Upper lobe of right lung (tissue), 1 donor: Measurements from ENCODE around the gene MRPS30. TPM values are rescaled to one million over a fixed set of nuclear protein-coding genes. Genes with fewer than 3 reads are reported as not detected.

Source experiments
- ATAC-seq: fragments of 200-7000 bp; cut with Tn5 transposase; one replicate; pipeline ENCODE4 v1.9.1; 2020; ENCODE audit warnings: mild to moderate bottlenecking, moderate library complexity
- DNase-seq: peaks from one replicate; pipeline ENCODE4 v3.0.0-alpha.2; 2020
- H3K27ac ChIP-seq: fragments of 200-600 bp; one replicate; pipeline ENCODE4 v1.8.0; 2022
- H3K27me3 ChIP-seq: fragments of 200-600 bp; one replicate; pipeline ENCODE4 v1.8.0; 2022; ENCODE audit warnings: mild to moderate bottlenecking
- H3K36me3 ChIP-seq: fragments of 200-600 bp; one replicate; pipeline ENCODE4 v1.8.0; 2022
- H3K4me1 ChIP-seq: fragments of 200-600 bp; one replicate; pipeline ENCODE4 v1.8.0; 2022
- H3K4me3 ChIP-seq: fragments of 200-600 bp; one replicate; pipeline ENCODE4 v1.8.0; 2022; ENCODE audit warnings: mild to moderate bottlenecking
- H3K9me3 ChIP-seq: fragments of 200-600 bp; one replicate; pipeline ENCODE4 v1.8.0; 2022
- intact Hi-C: fragments of 100-400 bp; cut with DNase I; formaldehyde crosslinking; loops from one replicate; pipeline ENCODE4 v1.11.0; 2022
- total RNA-seq: library from RNA; stranded (reverse); fragmentation: NEBNext Ultra II Directional; extraction: Animal tissue kit (Norgen Biotek cat#: 25700); gene quantifications from one replicate; pipeline ENCODE4 v1.2.1, GENCODE V29; 2021
- TF ChIP-seq, protein P1 (sequence below): fragments of 200-600 bp; IDR thresholded peaks from one replicate; pipeline ENCODE4 v1.8.0; 2022; ENCODE audit warnings: antibody characterized with exemption
- donor health status: DM: no; HTN: yes; CAD: no; lungs with severe emphysema.

MRPS30 gene
- total RNA-seq, 1 donor from 2014 or later, result 37.8 TPM

GRCh38 chr5:44828719-44829118 is 20.0 kb downstream of the MRPS30 start:
- H3K4me1 ChIP-seq, result no peaks in the 10 kb centered on the region
- TF ChIP-seq, protein P1, sequence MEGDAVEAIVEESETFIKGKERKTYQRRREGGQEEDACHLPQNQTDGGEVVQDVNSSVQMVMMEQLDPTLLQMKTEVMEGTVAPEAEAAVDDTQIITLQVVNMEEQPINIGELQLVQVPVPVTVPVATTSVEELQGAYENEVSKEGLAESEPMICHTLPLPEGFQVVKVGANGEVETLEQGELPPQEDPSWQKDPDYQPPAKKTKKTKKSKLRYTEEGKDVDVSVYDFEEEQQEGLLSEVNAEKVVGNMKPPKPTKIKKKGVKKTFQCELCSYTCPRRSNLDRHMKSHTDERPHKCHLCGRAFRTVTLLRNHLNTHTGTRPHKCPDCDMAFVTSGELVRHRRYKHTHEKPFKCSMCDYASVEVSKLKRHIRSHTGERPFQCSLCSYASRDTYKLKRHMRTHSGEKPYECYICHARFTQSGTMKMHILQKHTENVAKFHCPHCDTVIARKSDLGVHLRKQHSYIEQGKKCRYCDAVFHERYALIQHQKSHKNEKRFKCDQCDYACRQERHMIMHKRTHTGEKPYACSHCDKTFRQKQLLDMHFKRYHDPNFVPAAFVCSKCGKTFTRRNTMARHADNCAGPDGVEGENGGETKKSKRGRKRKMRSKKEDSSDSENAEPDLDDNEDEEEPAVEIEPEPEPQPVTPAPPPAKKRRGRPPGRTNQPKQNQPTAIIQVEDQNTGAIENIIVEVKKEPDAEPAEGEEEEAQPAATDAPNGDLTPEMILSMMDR, result no peak
- H3K27ac ChIP-seq, result no peak overlapping the region
- intact Hi-C loops, result no loop called here
- H3K36me3 ChIP-seq, result no peaks in the 10 kb centered on the region
- no peak overlapping the region for H3K4me3 ChIP-seq
- ATAC-seq, result no peak
- no peaks in the 10 kb centered on the region for H3K27me3 ChIP-seq
- DNase-seq, result no peak
- H3K9me3 ChIP-seq, result no peaks in the 10 kb centered on the region

DNA sequence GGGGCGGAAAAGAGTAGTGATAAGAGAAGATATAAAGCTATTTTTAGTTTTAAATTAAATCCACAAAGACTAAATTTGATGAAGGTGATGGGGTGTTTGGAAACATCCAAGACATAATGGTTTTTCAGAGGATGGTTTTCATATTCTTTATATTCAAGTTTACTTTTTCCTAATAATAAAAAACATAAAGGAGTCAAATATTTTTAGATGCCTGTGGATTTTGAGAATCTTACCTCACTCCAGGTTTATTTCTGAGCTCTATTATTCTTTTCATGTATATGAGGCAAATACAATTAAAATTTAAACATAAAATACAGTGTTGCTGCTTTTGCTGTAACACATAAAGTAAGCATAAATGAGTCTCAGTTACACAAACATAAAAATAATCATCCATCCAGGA is 22.2 kb downstream of the MRPS30 start:
- H3K27ac ChIP-seq, result no peak overlapping the region
- H3K36me3 ChIP-seq, result no peaks in the 10 kb centered on the region
- no peaks in the 10 kb centered on the region for H3K27me3 ChIP-seq
- H3K4me1 ChIP-seq, result no peaks in the 10 kb centered on the region
- TF ChIP-seq, protein P1, result no peak
- DNase-seq, result no peak
- intact Hi-C loops, result no loop called here
- no peak overlapping the region for H3K4me3 ChIP-seq
- no peaks in the 10 kb centered on the region for H3K9me3 ChIP-seq
- ATAC-seq, result no peak

GRCh38 chr5:44833249-44833648 is 24.5 kb downstream of the MRPS30 start:
- Histone ChIP-seq H3K27ac (no peak overlapping the region), H3K4me3 (no peak overlapping the region), H3K9me3 (no peaks in the 10 kb centered on the region), H3K4me1 (no peaks in the 10 kb centered on the region), H3K27me3 (no peaks in the 10 kb centered on the region), H3K36me3 (no peaks in the 10 kb centered on the region)
- intact Hi-C loops, result no loop called here
- TF ChIP-seq, protein P1, result no peak
- DNase-seq (no peak), ATAC-seq (no peak)

DNA sequence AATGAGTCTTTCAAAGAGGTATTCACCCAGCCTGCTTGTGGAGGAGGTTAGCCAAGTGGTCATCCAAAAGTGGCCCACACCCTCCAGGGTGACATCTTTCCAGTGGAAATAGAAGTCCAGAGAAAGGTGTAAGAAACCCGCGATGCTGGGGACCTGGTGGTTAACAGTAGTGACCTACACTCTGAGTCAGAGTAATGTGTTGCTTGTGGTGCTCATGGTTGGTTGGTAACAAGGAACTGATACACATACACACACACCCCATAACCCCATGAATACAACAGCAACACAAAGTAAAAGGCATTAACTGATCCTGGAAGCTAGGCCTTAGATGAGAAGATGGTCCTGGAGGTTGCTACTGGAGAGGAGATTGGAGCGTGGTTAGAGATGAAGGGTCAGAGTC is 26.9 kb downstream of the MRPS30 start:
- Histone ChIP-seq H3K27me3 (no peaks in the 10 kb centered on the region), H3K4me3 (no peak overlapping the region), H3K27ac (no peak overlapping the region), H3K9me3 (no peaks in the 10 kb centered on the region), H3K36me3 (no peaks in the 10 kb centered on the region), H3K4me1 (no peaks in the 10 kb centered on the region)
- TF ChIP-seq, protein P1, result no peak
- ATAC-seq, result no peak
- intact Hi-C loops, result no loop called here
- DNase-seq, result no peak

- ATAC-seq, result no peak
- H3K27me3 ChIP-seq, result no peaks in the 10 kb centered on the region
- H3K36me3 ChIP-seq, result no peaks in the 10 kb centered on the region
- TF ChIP-seq, protein P1, result no peak
- H3K4me3 ChIP-seq, result no peak overlapping the region
- no peak for DNase-seq
- H3K4me1 ChIP-seq, result no peaks in the 10 kb centered on the region
- H3K27ac ChIP-seq, result no peak overlapping the region
- H3K9me3 ChIP-seq, result no peaks in the 10 kb centered on the region
- intact Hi-C loops, result no loop called here
Measured at GRCh38 chr5:44839018-44839681, 30.4 kb downstream of the MRPS30 start.
